Measurements from ENCODE around the gene KCNJ16. TPM values are rescaled to one million over a fixed set of nuclear protein-coding genes. Genes with fewer than 3 reads are reported as not detected.
A peak's percentile ranks its signal among the peaks of the same experiment; 100 is the strongest.

KCNJ16 gene
- total RNA-seq, 1 donor = not detected

GRCh38 chr17:70107904-70108565 is 33.0 kb downstream of the KCNJ16 start:
- Histone ChIP-seq H3K4me2 (ENCODE audit: insufficient read depth, low read length) (no peak overlapping the region), H3K27ac (ENCODE audit: low read depth, low read length) (no peak overlapping the region), H3K27me3 (ENCODE audit: insufficient read depth, low read length) (no peaks in the 10 kb centered on the region), H3K79me2 (ENCODE audit: insufficient read depth, low read length) (no peaks in the 10 kb centered on the region), H3K4me1 (ENCODE audit: insufficient read depth, low read length) (peaks cover 8% of the 10 kb centered on the region), H2AFZ (ENCODE audit: low read length) (no peak overlapping the region), H3K4me3 (ENCODE audit: insufficient read depth, low read length) (no peak overlapping the region), H3K9me3 (ENCODE audit: low read depth, low read length) (no peaks in the 10 kb centered on the region), H3K36me3 (ENCODE audit: insufficient read depth, low read length) (no peaks in the 10 kb centered on the region), H4K20me1 (ENCODE audit: insufficient read depth, low read length) (no peaks in the 10 kb centered on the region)
- DNase-seq (ENCODE audit: insufficient read length, low spot score, missing footprints) = no peak
- no peak for TF ChIP-seq CTCF (IDR thresholded peaks at IDR 0.05; ENCODE audit: extremely low read depth, low read depth, low read length)

GRCh38 chr17:70109497-70109896 is 34.5 kb downstream of the KCNJ16 start:
- DNase-seq (ENCODE audit: insufficient read length, low spot score, missing footprints) = no peak
- Histone ChIP-seq H3K36me3 (ENCODE audit: insufficient read depth, low read length) (no peaks in the 10 kb centered on the region), H3K27ac (ENCODE audit: low read depth, low read length) (no peak overlapping the region), H3K4me1 (ENCODE audit: insufficient read depth, low read length) (peaks cover 8% of the 10 kb centered on the region), H2AFZ (ENCODE audit: low read length) (no peak overlapping the region), H4K20me1 (ENCODE audit: insufficient read depth, low read length) (no peaks in the 10 kb centered on the region), H3K4me2 (ENCODE audit: insufficient read depth, low read length) (no peak overlapping the region), H3K27me3 (ENCODE audit: insufficient read depth, low read length) (no peaks in the 10 kb centered on the region), H3K79me2 (ENCODE audit: insufficient read depth, low read length) (no peaks in the 10 kb centered on the region), H3K9me3 (ENCODE audit: low read depth, low read length) (no peaks in the 10 kb centered on the region), H3K4me3 (ENCODE audit: insufficient read depth, low read length) (no peak overlapping the region)
- no peak for TF ChIP-seq CTCF (IDR thresholded peaks at IDR 0.05; ENCODE audit: extremely low read depth, low read depth, low read length)

GRCh38 chr17:70110443-70110880 is 35.4 kb downstream of the KCNJ16 start:
- no peaks in the 10 kb centered on the region for H3K36me3 ChIP-seq (ENCODE audit: insufficient read depth, low read length)
- H2AFZ ChIP-seq (ENCODE audit: low read length) = no peak overlapping the region
- H4K20me1 ChIP-seq (ENCODE audit: insufficient read depth, low read length) = no peaks in the 10 kb centered on the region
- H3K4me2 ChIP-seq (ENCODE audit: insufficient read depth, low read length) = peak overlapping the region; percentile 7
- no peak overlapping the region for H3K4me3 ChIP-seq (ENCODE audit: insufficient read depth, low read length)
- no peak for TF ChIP-seq CTCF (IDR thresholded peaks at IDR 0.05; ENCODE audit: extremely low read depth, low read depth, low read length)
- no peaks in the 10 kb centered on the region for H3K9me3 ChIP-seq (ENCODE audit: low read depth, low read length)
- H3K4me1 ChIP-seq (ENCODE audit: insufficient read depth, low read length) = peaks cover 8% of the 10 kb centered on the region
- H3K27me3 ChIP-seq (ENCODE audit: insufficient read depth, low read length) = no peaks in the 10 kb centered on the region
- H3K79me2 ChIP-seq (ENCODE audit: insufficient read depth, low read length) = no peaks in the 10 kb centered on the region
- DNase-seq (ENCODE audit: insufficient read length, low spot score, missing footprints) = no peak
- H3K27ac ChIP-seq (ENCODE audit: low read depth, low read length) = no peak overlapping the region

- Histone ChIP-seq H3K4me2 (ENCODE audit: insufficient read depth, low read length) (no peak overlapping the region), H2AFZ (ENCODE audit: low read length) (no peak overlapping the region), H3K79me2 (ENCODE audit: insufficient read depth, low read length) (no peaks in the 10 kb centered on the region), H3K4me1 (ENCODE audit: insufficient read depth, low read length) (peaks cover 8% of the 10 kb centered on the region), H4K20me1 (ENCODE audit: insufficient read depth, low read length) (no peaks in the 10 kb centered on the region), H3K36me3 (ENCODE audit: insufficient read depth, low read length) (no peaks in the 10 kb centered on the region), H3K27ac (ENCODE audit: low read depth, low read length) (no peak overlapping the region), H3K4me3 (ENCODE audit: insufficient read depth, low read length) (no peak overlapping the region), H3K27me3 (ENCODE audit: insufficient read depth, low read length) (no peaks in the 10 kb centered on the region), H3K9me3 (ENCODE audit: low read depth, low read length) (no peaks in the 10 kb centered on the region)
- no peak for DNase-seq (ENCODE audit: insufficient read length, low spot score, missing footprints)
- TF ChIP-seq CTCF (IDR thresholded peaks at IDR 0.05; ENCODE audit: extremely low read depth, low read depth, low read length) = no peak
These were observed 36.2 kb downstream of the KCNJ16 start for GRCh38 chr17:70111201-70111600.

Data from osteoblast (primary cell).